ENCODE results near the gene GABBR2. TPM values are rescaled to one million over a fixed set of nuclear protein-coding genes. Genes with fewer than 3 reads are reported as not detected.

Gene GABBR2
- polyA plus RNA-seq, 6 donors from 2014 or later: not detected

DNA sequence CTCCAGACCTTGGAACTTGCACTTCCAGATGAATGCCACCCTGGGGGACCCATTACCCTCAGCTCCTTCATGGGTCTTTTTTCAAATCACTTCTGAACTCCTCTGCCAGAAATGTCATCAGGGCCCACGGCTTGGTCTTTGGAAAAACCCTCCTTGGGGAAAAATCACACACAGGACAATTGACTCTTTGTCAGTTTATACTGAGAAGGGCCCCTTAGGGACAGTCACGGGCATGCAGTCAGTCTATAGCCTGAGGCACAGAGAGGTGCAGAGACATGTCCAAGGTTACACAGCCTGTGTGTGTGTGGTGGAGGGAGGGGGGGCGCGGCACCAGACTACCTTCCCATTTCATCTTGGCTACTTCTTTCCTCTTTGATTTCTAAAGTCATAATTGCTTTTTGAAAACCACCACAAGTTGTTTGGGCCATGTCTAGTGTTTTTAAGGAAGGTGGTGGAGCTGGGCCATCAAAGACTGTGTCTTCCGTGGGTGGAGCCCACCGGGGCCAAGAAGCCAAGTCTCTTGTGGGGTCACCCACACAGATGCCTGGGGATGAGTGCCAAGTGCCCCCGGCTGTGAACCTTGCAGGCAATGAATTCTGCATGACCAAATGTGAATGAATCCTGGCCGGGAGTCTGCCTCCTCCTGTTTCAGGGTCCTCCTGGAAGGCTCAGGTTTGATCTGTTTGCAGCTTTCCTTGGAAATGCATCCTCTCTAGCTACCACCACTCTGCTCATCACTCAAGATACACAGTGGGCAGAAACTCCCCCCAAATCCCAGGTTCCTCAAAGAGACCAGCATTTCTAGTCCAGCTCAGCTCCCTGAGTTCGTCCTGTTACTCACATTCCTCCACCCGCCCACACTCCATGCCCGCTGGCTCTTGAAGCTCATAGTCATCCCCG lies 253.2 kb downstream of the GABBR2 start:
- ATAC-seq (ENCODE audit: low read depth in 2 of 2) (no peak), DNase-seq (no peak)
- no peak overlapping the region for H3K27ac Mint-ChIP-seq
- H3K4me1 Mint-ChIP-seq: no peaks in the 10 kb centered on the region
- peaks cover 15 to 34% (median 32%) of the 10 kb centered on the region in 3 donors for H3K27me3 Mint-ChIP-seq
- peaks cover 0 to 13% of the 10 kb centered on the region in 2 donors for H3K36me3 Mint-ChIP-seq
- peaks cover 3 to 23% (median 7%) of the 10 kb centered on the region in 7 donors for H3K9me3 Mint-ChIP-seq
- H3K4me3 Mint-ChIP-seq: peak overlapping the region in 1 of 8 donors; percentile 35

DNA sequence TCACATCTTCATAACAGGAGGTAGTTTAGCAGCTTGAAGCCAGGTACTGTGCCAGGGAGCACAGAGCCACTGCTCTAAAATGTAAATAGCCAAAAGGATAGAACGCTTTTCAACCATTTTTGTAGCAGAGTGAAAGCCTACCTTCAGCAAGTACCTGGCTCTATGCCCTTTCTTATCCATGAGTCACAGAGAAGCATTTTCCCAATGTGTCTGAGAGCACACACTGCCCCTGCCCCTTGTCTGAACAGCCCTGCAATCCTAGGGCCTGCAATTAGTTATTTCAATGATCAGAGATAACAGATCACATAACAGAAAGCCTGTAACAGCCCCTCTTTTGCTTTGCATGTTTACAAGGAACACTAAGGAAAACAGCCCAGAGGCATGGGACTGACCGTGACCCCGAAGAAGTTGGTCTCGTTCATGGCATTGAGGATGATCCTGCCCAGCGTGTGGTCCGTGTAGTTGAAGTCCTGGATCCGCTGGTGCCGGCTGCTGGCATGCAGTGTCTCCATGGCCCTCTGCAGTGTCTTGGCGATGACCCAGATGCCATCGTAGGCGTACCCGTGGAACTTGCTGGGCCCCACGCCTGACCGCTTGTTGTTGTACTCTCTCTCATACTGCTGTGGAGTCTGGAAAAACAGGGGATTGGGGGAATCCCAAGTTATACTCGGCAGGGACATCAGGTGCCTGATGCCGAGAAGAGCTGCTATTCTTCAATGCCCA lies 255.0 kb downstream of the GABBR2 start:
- H3K27me3 Mint-ChIP-seq: peaks cover 18 to 41% (median 34%) of the 10 kb centered on the region in 3 donors
- no peak for ATAC-seq (ENCODE audit: low read depth in 2 of 2)

DNA sequence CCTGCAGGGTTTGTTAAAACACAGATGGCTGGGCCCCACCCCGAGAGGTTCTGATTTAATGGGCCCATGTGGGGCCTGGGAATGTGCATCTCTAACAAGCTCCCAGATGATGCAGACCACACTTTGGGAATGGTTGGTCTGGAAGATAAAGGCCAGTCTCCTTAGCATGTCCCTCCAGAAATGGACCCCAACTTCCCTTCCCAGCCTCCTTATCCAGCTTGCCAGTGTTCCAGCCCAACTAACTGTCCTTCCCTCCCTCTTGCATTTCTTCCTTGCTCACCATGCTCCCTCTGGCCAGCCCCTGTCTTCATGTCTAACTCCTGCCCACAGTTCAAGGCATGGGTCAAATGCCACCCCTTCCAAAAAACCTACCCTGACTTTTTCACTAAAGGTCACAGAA lies 257.2 kb downstream of the GABBR2 start:
- peak overlapping the region in 1 of 8 donors; percentile 32 for H3K4me3 Mint-ChIP-seq
- H3K27ac Mint-ChIP-seq: no peak overlapping the region
- no peaks in the 10 kb centered on the region for H3K4me1 Mint-ChIP-seq
- no peaks in the 10 kb centered on the region for H3K36me3 Mint-ChIP-seq
- no peaks in the 10 kb centered on the region for H3K9me3 Mint-ChIP-seq
- ATAC-seq (ENCODE audit: low read depth in 2 of 2): no peak
- no peak for DNase-seq
- peaks cover 17 to 30% (median 22%) of the 10 kb centered on the region in 3 donors for H3K27me3 Mint-ChIP-seq

More for the DNA sequence above, 255.0 kb downstream of the GABBR2 start:
- Mint-ChIP-seq H3K4me3 (no peak overlapping the region), H3K4me1 (no peaks in the 10 kb centered on the region), H3K9me3 (peaks cover 0 to 8% (median 0%) of the 10 kb centered on the region in 7 donors), H3K36me3 (peaks cover 0 to 1% of the 10 kb centered on the region in 2 donors), H3K27ac (no peak overlapping the region)
- DNase-seq: no peak

DNA sequence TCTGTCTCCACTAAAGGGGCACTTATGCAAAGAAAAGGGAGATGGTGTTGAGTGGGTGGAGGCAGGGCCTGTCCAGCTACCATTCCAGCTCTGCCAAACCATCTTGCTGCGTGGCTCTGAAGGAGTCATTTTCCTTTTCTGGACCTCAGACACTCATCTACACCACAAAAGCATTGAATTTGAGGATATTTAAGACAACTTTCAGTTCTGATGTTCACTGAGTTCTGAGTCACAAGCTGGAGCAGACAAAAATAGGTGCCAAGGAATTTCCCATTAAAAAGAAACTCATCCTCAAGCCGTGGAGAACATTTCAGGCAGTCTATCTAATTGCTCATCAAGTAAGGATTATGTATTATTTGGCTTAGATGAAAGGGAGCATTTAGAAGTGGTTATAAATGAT lies 258.2 kb downstream of the GABBR2 start:
- Mint-ChIP-seq H3K27me3 (peaks cover 15 to 24% (median 24%) of the 10 kb centered on the region in 3 donors), H3K27ac (no peak overlapping the region), H3K36me3 (no peaks in the 10 kb centered on the region), H3K4me1 (no peaks in the 10 kb centered on the region), H3K4me3 (no peak overlapping the region), H3K9me3 (no peaks in the 10 kb centered on the region)
- DNase-seq (no peak), ATAC-seq (ENCODE audit: low read depth in 2 of 2) (no peak)

DNA sequence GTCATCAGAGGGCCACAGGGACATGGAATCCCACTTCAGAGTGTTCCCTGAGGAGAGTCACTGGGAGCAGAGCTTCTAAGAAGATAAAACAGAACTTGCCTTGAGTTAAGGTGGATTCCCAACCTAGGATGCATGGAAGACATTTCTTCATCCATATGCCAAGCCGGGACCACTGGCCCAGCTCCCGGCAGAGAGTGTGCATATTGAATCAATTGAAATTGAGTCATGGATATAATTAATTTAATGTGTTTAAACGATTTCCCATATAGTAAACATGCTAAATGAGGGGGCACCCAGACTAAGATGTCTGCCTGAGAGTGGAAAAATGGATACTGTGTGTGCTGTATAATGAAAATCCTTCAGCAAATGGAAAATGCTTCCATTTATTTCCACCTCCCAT lies 258.9 kb downstream of the GABBR2 start:
- Mint-ChIP-seq H3K4me3 (no peak overlapping the region), H3K36me3 (no peaks in the 10 kb centered on the region), H3K4me1 (no peaks in the 10 kb centered on the region), H3K27ac (no peak overlapping the region), H3K9me3 (no peaks in the 10 kb centered on the region), H3K27me3 (peaks cover 21 to 25% (median 24%) of the 10 kb centered on the region in 3 donors)
- no peak for DNase-seq
- no peak for ATAC-seq (ENCODE audit: low read depth in 2 of 2)

DNA sequence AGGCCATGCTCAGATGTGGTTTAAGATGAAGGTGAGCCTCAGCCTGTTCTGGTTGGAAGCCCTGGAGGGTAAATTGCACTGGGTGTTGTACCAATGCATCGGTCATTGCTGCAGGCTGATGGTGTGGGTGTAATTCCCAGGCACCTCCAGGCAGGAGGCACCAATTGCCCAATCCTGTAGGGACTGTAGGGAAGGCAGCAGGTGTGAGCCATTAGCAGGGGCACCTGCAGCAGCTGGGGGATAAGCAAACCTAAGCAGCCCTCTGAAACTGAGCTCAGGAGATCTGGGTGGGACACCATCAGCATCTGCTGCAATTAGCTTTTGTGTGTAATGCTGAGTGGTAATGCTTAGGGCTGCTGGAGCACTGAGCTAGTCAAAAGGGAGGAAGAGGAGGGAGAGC lies 263.2 kb downstream of the GABBR2 start:
- ATAC-seq (ENCODE audit: low read depth in 2 of 2) (no peak), DNase-seq (no peak)
- H3K9me3 Mint-ChIP-seq: no peaks in the 10 kb centered on the region
- no peaks in the 10 kb centered on the region for H3K36me3 Mint-ChIP-seq
- no peak overlapping the region for H3K4me3 Mint-ChIP-seq
- peaks cover 14 to 22% (median 21%) of the 10 kb centered on the region in 3 donors for H3K27me3 Mint-ChIP-seq
- H3K4me1 Mint-ChIP-seq: no peaks in the 10 kb centered on the region
- no peak overlapping the region for H3K27ac Mint-ChIP-seq

DNA sequence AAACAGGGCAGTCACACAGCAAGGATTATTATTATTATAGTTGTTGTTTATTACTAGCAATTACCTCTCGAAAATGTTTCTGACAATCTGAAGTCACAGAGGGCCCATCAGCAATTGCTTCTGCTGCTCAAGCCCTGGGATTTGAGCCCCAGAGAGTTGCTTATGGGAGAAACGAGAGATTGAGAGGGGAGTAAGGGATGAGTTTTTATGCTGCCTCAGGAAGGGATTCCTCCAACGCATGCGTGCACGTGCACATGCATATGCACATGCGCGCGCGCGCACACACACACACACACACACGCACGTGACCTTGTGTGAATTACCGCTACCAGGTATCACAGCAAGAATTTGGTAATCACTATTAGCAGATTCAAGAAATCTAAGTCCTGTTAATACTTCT lies 264.1 kb downstream of the GABBR2 start:
- no peak overlapping the region for H3K4me3 Mint-ChIP-seq
- ATAC-seq (ENCODE audit: low read depth in 2 of 2): no peak
- peaks cover 14 to 19% (median 15%) of the 10 kb centered on the region in 3 donors for H3K27me3 Mint-ChIP-seq
- H3K4me1 Mint-ChIP-seq: no peaks in the 10 kb centered on the region
- no peak overlapping the region for H3K27ac Mint-ChIP-seq
- H3K9me3 Mint-ChIP-seq: no peaks in the 10 kb centered on the region
- H3K36me3 Mint-ChIP-seq: no peaks in the 10 kb centered on the region
- DNase-seq: no peak

DNA sequence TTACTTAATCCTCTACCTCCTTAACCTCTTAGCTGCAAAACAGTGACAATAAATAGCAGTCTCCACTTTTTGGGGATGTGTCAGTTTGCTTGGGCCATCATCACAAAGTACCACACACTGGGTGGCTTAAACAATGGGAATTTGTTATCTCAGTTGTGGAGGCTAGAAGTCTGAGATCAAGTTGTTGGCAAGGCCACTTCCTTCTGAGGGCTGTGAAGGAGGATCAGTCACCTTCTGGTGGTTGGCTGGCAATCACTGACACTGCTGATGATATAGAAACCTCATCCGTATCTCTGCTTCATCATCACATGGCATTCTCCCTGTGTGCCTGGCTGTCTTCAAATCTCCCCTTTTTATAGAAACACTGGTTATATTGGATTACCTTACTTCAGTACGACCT lies 266.2 kb downstream of the GABBR2 start:
- Mint-ChIP-seq H3K4me3 (no peak overlapping the region), H3K9me3 (no peaks in the 10 kb centered on the region), H3K4me1 (no peaks in the 10 kb centered on the region), H3K36me3 (no peaks in the 10 kb centered on the region), H3K27me3 (peaks cover 13 to 14% (median 14%) of the 10 kb centered on the region in 3 donors), H3K27ac (no peak overlapping the region)
- DNase-seq: no peak
- no peak for ATAC-seq (ENCODE audit: low read depth in 2 of 2)

DNA sequence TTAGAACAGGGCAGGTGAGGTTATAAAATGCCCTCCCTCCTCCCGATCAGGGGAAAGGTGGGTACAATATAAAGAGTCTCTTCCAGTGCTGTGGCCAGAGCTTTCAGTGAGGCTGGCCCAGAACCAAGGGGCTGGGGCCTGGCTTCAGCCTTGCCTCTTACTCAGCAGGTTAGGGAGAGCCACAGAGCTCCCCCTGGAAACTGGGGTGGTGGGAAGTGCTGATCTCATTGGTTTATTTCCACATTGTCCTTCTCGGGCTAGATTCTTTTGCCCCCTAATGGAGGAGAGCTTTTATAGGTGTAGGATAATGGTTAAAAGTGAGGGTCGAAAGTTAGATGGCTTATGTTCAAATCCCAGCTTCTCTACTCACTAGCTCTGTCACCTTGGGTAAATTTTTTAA lies 266.6 kb downstream of the GABBR2 start:
- ATAC-seq (ENCODE audit: low read depth in 2 of 2) (no peak), DNase-seq (no peak)
- H3K4me1 Mint-ChIP-seq: no peaks in the 10 kb centered on the region
- no peaks in the 10 kb centered on the region for H3K36me3 Mint-ChIP-seq
- no peaks in the 10 kb centered on the region for H3K9me3 Mint-ChIP-seq
- H3K27ac Mint-ChIP-seq: no peak overlapping the region
- peaks cover 13 to 14% (median 14%) of the 10 kb centered on the region in 3 donors for H3K27me3 Mint-ChIP-seq
- peak overlapping the region in 1 of 8 donors; percentile 61 for H3K4me3 Mint-ChIP-seq

DNA sequence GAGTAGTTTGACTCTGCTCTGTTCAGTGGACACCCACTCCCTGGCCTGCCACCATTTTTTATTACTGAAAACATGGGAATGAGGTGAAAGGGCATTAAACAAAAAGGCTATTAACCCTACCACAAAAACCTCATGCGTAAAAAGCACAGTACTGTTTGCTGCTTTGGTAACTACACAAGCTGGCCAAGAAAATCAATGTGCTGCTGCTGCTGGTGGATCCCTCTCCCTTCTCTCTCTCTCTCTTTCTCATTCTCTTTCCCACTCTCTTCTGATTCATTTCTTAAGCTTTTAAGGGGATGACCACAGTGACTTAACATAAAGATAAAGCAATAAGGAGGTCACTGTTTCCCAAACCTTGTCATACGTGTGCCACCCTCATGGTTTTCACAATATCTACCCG lies 270.1 kb downstream of the GABBR2 start:
- Mint-ChIP-seq H3K27me3 (peaks cover 0 to 14% (median 4%) of the 10 kb centered on the region in 3 donors), H3K4me3 (no peak overlapping the region), H3K27ac (no peak overlapping the region), H3K9me3 (peaks cover 0 to 5% (median 3%) of the 10 kb centered on the region in 7 donors), H3K4me1 (no peaks in the 10 kb centered on the region), H3K36me3 (no peaks in the 10 kb centered on the region)
- ATAC-seq (ENCODE audit: low read depth in 2 of 2): no peak
- DNase-seq: no peak

DNA sequence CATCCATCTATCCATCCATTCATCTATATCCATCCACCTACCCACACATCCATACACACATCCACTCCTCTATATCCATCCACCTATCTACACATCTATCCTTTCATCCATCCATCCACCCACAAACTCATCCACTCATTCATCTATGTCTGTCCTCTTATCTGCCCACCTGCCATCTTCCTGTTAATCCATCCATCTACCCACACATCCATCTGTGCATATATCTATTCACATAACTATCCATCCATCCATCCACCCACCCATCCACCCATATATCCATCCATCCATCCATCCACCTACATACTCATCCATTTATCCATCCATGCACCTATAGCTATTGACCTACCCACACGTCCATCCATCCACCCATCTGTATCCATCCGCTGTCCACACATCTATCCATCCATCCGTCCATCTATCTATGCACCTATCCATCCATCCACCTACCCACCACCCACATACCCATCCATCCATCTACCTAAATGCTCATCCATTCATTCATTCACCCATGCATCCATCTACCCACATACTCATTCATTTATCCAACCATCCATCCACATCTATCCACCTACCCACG lies 271.2 kb downstream of the GABBR2 start:
- H3K4me3 Mint-ChIP-seq: no peak overlapping the region
- peaks cover 0 to 5% (median 3%) of the 10 kb centered on the region in 7 donors for H3K9me3 Mint-ChIP-seq
- ATAC-seq (ENCODE audit: low read depth in 2 of 2) (no peak), DNase-seq (no peak)
- H3K36me3 Mint-ChIP-seq: no peaks in the 10 kb centered on the region
- no peak overlapping the region for H3K27ac Mint-ChIP-seq
- H3K4me1 Mint-ChIP-seq: no peaks in the 10 kb centered on the region
- H3K27me3 Mint-ChIP-seq: peaks cover 0 to 7% (median under 1%) of the 10 kb centered on the region in 3 donors

DNA sequence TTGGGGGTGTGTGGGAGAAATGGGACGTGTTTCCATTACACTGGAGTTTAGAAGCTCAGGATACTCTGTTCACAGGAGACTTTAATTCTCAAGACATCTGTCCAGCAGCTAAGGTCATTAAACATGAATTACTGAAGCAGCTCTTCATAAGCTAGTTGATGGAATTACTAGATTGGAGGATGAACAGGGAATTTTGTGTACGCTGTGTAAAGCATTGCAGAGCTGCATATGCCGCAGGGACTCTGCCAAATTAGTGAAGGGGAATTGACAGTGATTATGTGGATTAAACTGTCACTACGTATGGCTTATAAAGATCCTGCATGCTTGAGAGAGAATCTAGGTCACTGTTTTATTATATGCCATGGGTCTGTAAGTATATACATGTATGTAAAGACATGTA lies 275.8 kb downstream of the GABBR2 start:
- ATAC-seq (ENCODE audit: low read depth in 2 of 2): no peak
- H3K9me3 Mint-ChIP-seq: peaks cover 0 to 10% (median 3%) of the 10 kb centered on the region in 7 donors

DNA sequence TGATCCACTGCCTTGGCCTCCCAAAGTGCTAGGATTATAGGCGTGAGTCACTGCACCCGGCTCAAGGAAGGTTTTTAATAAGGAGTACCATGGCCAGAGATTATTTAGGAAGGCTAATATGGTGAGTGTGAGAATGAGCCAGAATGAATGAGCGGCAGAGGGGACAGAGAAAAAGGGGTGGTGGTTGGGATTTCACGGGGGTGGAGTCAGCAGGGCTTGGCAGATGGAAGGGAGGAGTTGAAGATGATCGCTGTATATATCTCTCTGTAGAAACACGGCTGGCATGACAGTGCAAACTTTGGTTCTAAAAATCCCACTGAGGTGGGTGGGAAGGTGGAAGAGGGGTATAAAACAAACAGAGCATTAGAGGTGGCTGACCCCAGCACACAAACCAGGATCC lies 276.6 kb downstream of the GABBR2 start:
- no peak overlapping the region for H3K4me3 Mint-ChIP-seq
- no peak overlapping the region for H3K27ac Mint-ChIP-seq
- H3K4me1 Mint-ChIP-seq: peaks cover 0 to 4% (median 0%) of the 10 kb centered on the region in 3 donors
- H3K27me3 Mint-ChIP-seq: peaks cover 5 to 18% (median 11%) of the 10 kb centered on the region in 3 donors
- DNase-seq (no peak), ATAC-seq (ENCODE audit: low read depth in 2 of 2) (no peak)
- H3K36me3 Mint-ChIP-seq: peaks cover 0 to 9% of the 10 kb centered on the region in 2 donors
- peaks cover 0 to 12% (median 3%) of the 10 kb centered on the region in 7 donors for H3K9me3 Mint-ChIP-seq

More for the DNA sequence above, 275.8 kb downstream of the GABBR2 start:
- Mint-ChIP-seq H3K4me1 (peaks cover 0 to 4% (median 0%) of the 10 kb centered on the region in 3 donors), H3K27ac (no peak overlapping the region), H3K27me3 (peaks cover 5 to 16% (median 11%) of the 10 kb centered on the region in 3 donors), H3K4me3 (no peak overlapping the region), H3K36me3 (peaks cover 0 to 6% of the 10 kb centered on the region in 2 donors)
- DNase-seq: no peak

Data from naive B cell (primary cell).